Measurements from ENCODE around the gene GRAMD4.

DNA sequence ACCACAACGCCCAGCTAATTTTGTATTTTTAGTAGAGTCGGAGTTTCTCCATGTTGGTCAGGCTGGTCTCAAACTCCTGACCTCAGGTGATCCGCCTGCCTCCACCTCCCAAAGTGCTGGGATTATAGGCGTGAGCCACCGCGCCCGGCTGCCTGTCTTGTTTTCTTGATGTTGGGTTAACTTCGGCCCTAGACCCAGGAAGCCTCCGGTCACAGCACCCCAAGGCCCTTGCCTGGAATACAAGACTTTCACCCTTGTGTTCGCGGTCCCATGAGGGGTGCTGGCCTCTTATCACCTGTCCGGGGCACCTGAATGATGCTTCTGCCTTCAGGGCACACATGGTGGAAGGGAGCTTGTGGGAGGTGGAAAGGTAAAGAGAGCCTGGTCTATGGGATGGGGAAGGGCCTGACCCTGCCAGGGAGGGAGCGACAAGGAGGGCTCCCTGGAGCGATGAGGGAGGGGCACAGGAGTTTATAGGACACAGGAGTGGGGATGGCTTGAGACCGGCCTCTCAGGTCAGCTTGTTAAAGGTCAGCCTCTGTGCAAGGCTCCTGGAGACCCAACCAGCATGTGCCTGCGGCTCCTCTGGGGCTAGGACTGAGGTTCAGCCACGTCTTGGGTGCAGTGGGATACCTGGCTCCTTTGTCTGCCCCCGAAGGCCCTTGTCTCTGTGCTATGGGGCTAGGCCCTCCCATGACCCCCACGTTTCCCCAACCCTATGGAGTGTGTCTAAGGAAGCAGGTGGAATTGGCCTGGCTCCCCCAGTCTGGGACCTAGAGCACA is 34.7 kb upstream of the GRAMD4 start:
- TF ChIP-seq, protein P1, sequence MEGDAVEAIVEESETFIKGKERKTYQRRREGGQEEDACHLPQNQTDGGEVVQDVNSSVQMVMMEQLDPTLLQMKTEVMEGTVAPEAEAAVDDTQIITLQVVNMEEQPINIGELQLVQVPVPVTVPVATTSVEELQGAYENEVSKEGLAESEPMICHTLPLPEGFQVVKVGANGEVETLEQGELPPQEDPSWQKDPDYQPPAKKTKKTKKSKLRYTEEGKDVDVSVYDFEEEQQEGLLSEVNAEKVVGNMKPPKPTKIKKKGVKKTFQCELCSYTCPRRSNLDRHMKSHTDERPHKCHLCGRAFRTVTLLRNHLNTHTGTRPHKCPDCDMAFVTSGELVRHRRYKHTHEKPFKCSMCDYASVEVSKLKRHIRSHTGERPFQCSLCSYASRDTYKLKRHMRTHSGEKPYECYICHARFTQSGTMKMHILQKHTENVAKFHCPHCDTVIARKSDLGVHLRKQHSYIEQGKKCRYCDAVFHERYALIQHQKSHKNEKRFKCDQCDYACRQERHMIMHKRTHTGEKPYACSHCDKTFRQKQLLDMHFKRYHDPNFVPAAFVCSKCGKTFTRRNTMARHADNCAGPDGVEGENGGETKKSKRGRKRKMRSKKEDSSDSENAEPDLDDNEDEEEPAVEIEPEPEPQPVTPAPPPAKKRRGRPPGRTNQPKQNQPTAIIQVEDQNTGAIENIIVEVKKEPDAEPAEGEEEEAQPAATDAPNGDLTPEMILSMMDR (IDR thresholded peaks at IDR 0.05), result no peak
- TF ChIP-seq POLR2A (IDR thresholded peaks at IDR 0.05), result no peak

Measured in testis (tissue), 2 donors.